Kidney (tissue), 14 donors: Measurements from ENCODE around the gene CIAO3. TPM values are rescaled to one million over a fixed set of nuclear protein-coding genes. Genes with fewer than 3 reads are reported as not detected.

ENCODE experiments used
- DNase-seq, 5 donors: peaks; one replicate each; pipeline ENCODE4 v3.0.0-alpha.2; 2013 to 2020
- FAIRE-seq: peaks from 2 replicates; lab custom pipeline; 2012; peaks lifted over from hg19 to GRCh38; lab: Jason Lieb, UNC
- H3K27ac ChIP-seq, 2 donors: one replicate each; pipeline ENCODE4 v1.7.0; 2013; ENCODE audit warnings: low read depth in 2 of 2, low read length in 2 of 2, inconsistent platforms in 1 of 2
- H3K27me3 ChIP-seq: one replicate; pipeline ENCODE4 v1.7.1; 2013; ENCODE audit warnings: low read length, inconsistent platforms; ENCODE audit not compliant: control insufficient read depth, insufficient read depth
- H3K36me3 ChIP-seq, 3 donors: one replicate each; pipeline versions ENCODE4 v1.7.0 to v1.7.1; 2013; ENCODE audit warnings: low read length in 3 of 3, control low read depth in 1 of 3, inconsistent platforms in 1 of 3; ENCODE audit not compliant: insufficient read depth in 3 of 3, control insufficient read depth in 2 of 3
- H3K4me1 ChIP-seq, 3 donors: one replicate each; pipeline versions ENCODE4 v1.7.0 to v1.7.1; 2013; ENCODE audit warnings: low read length in 3 of 3, inconsistent platforms in 1 of 3, low read depth in 1 of 3; ENCODE audit not compliant: control insufficient read depth in 2 of 3, insufficient read depth in 2 of 3
- H3K4me3 ChIP-seq, 3 donors: one replicate each; pipeline versions ENCODE4 v1.7.0 to v1.8.1; 2013; ENCODE audit warnings: low read length in 3 of 3, control low read depth in 1 of 3, inconsistent platforms in 1 of 3
- H3K9ac ChIP-seq, 3 donors: one replicate each; pipeline versions ENCODE4 v1.7.0 to v1.7.1; 2013; ENCODE audit warnings: low read length in 3 of 3, control low read depth in 1 of 3, inconsistent platforms in 1 of 3
- H3K9me3 ChIP-seq, 3 donors: one replicate each; pipeline versions ENCODE4 v1.7.0 to v1.7.1; 2013; ENCODE audit warnings: low read length in 3 of 3, control low read depth in 1 of 3, inconsistent platforms in 1 of 3; ENCODE audit not compliant: control insufficient read depth in 2 of 3, insufficient read depth in 1 of 3
- CTCF ChIP-seq: IDR thresholded peaks from 3 replicates; pipeline ENCODE4 v1.5.1; 2012; ENCODE audit warnings: mild to moderate bottlenecking, moderate library complexity, borderline replicate concordance; ENCODE audit not compliant: insufficient read depth; ENCODE audit errors: extremely low read depth
- intact Hi-C: fragments of 100-400 bp; cut with DNase I; formaldehyde crosslinking; loops from one replicate; pipeline ENCODE4 v1.11.1; 2022
- polyA plus RNA-seq: library from polyadenylated mRNA; stranded (reverse); fragments of 350-450 nt; fragmentation: Illumina TruSeq; extraction: RNeasy Lipid Tissue Mini Kit (QIAGEN cat#74804); gene quantifications from one replicate; pipeline ENCODE4 v1.2.3, GENCODE V29; 2014; ENCODE audit warnings: low read depth, low replicate concordance; ENCODE audit not compliant: insufficient read depth
- total RNA-seq: library from RNA; stranded (reverse); fragmentation: NEBNext Ultra II Directional; extraction: Animal tissue kit (Norgen Biotek cat#: 25700); gene quantifications from one replicate; pipeline ENCODE4 v1.2.1, GENCODE V29; 2021
- donor health status: control.
- donor health status: control.
- donor health status: control.
- donor health status: control.
- donor health status: control.
- donor health status: DM: yes; HTN: yes; CAD: no.
- donor health status: Normal renal cell carcinoma (clear cell type).

CIAO3 gene
- total and polyA plus RNA-seq, 2 donors from 2014 or later, result 36.8 to 37.7 TPM

- Histone ChIP-seq H3K9me3 (no peaks in the 10 kb centered on the region), H3K27me3 (peaks cover 12% of the 10 kb centered on the region), H3K4me3 (no peak overlapping the region), H3K4me1 (peaks cover 0 to 2% (median 0%) of the 10 kb centered on the region in 3 donors), H3K9ac (no peak overlapping the region), H3K27ac (no peak overlapping the region), H3K36me3 (no peaks in the 10 kb centered on the region)
- TF ChIP-seq CTCF, result no peak
- FAIRE-seq, result no peak
- DNase-seq, result no peak
- intact Hi-C loops, result no loop called here
These were observed 31.8 kb downstream of the CIAO3 start for GRCh38 chr16:708959-709358.

GRCh38 chr16:708019-708418 lies 32.8 kb downstream of the CIAO3 start:
- FAIRE-seq (no peak), DNase-seq (no peak)
- no peaks in the 10 kb centered on the region for H3K36me3 ChIP-seq
- no peak overlapping the region for H3K27ac ChIP-seq
- no peak overlapping the region for H3K4me3 ChIP-seq
- peaks cover 16% of the 10 kb centered on the region for H3K27me3 ChIP-seq
- no peak overlapping the region for H3K9ac ChIP-seq
- TF ChIP-seq CTCF, result no peak
- H3K4me1 ChIP-seq, result peaks cover 0 to 2% (median 0%) of the 10 kb centered on the region in 3 donors
- intact Hi-C loops, result no loop called here
- no peaks in the 10 kb centered on the region for H3K9me3 ChIP-seq

GRCh38 chr16:707062-707538 lies 33.7 kb downstream of the CIAO3 start:
- no peak overlapping the region for H3K27ac ChIP-seq
- H3K4me3 ChIP-seq, result no peak overlapping the region
- intact Hi-C loops, result no loop called here
- no peaks in the 10 kb centered on the region for H3K36me3 ChIP-seq
- DNase-seq (no peak), FAIRE-seq (no peak)
- no peak overlapping the region for H3K9ac ChIP-seq
- peaks cover 25% of the 10 kb centered on the region for H3K27me3 ChIP-seq
- H3K9me3 ChIP-seq, result no peaks in the 10 kb centered on the region
- peaks cover 0 to 2% (median 0%) of the 10 kb centered on the region in 3 donors for H3K4me1 ChIP-seq
- TF ChIP-seq CTCF, result no peak
